Common myeloid progenitor, CD34-positive (primary cell): ENCODE data around the gene TMEM95.
"Not testable (repeated sequence)": the region's sequence is repeated elsewhere in the genome, so short reads cannot be mapped to it uniquely, and the experiment has no call there.

ENCODE experiments used
- CTCF ChIA-PET: fragments of 350-600 bp; sonication (Branson Sonifier 250); formaldehyde crosslinking; loops from one replicate; lab custom pipeline; 2021; ENCODE audit warnings: antibody characterized with exemption; lab: Charles Lee
- POLR2A ChIA-PET: fragments of 350-600 bp; sonication (Branson Sonifier 250); formaldehyde crosslinking; loops from one replicate; lab custom pipeline; 2021; ENCODE audit warnings: antibody characterized with exemption; lab: Charles Lee
- DNase-seq, 3 donors: peaks; one replicate each; pipeline versions ENCODE4 v3.0.0 to v3.0.0-alpha.2; 2013
- H3K27ac ChIP-seq, 2 experiments: 1 replicate in 1 of 2; 2 replicates in 1 of 2; pipeline ENCODE4 v1.7.0; 2013; ENCODE audit warnings: inconsistent platforms in 2 of 2, low read length in 2 of 2, mild to moderate bottlenecking in 2 of 2, low read depth in 1 of 2, moderate library complexity in 1 of 2; ENCODE audit not compliant: severe bottlenecking in 2 of 2, insufficient read depth in 1 of 2, poor library complexity in 1 of 2
- H3K27me3 ChIP-seq, 5 experiments: replicated peaks in 2 of 5; 1 replicate in 3 of 5; 2 replicates in 2 of 5; pipeline versions ENCODE4 v1.6.1 to v1.7.0; 2013; ENCODE audit warnings: low read length in 4 of 5, mild to moderate bottlenecking in 2 of 5, moderate library complexity in 2 of 5, inconsistent platforms in 1 of 5; ENCODE audit not compliant: insufficient read depth in 5 of 5, control insufficient read depth in 4 of 5
- H3K36me3 ChIP-seq, 4 experiments: 1 replicate in 2 of 4; 2 replicates in 2 of 4; pipeline versions ENCODE4 v1.6.1 to v1.7.0; 2013; ENCODE audit warnings: low read length in 3 of 4, control low read depth in 1 of 4, mild to moderate bottlenecking in 1 of 4; ENCODE audit not compliant: control insufficient read depth in 4 of 4, insufficient read depth in 4 of 4
- H3K4me1 ChIP-seq, 4 experiments: 1 replicate in 3 of 4; 2 replicates in 1 of 4; pipeline versions ENCODE4 v1.6.1 to v1.7.1; 2013; ENCODE audit warnings: low read length in 3 of 4, mild to moderate bottlenecking in 3 of 4, control low read depth in 1 of 4, inconsistent platforms in 1 of 4, moderate library complexity in 1 of 4; ENCODE audit not compliant: control insufficient read depth in 4 of 4, insufficient read depth in 4 of 4; ENCODE audit errors: control extremely low read depth in 1 of 4
- H3K4me3 ChIP-seq, 7 experiments: 1 replicate in 4 of 7; 2 replicates in 3 of 7; pipeline versions ENCODE4 v1.5.1 to v1.7.0; 2013; ENCODE audit warnings: mild to moderate bottlenecking in 7 of 7, low read length in 6 of 7, moderate library complexity in 6 of 7, inconsistent platforms in 2 of 7, low read depth in 2 of 7, control low read depth in 1 of 7; ENCODE audit not compliant: insufficient read depth in 4 of 7, control insufficient read depth in 1 of 7; ENCODE audit errors: extremely low read depth in 1 of 7
- H3K9me3 ChIP-seq, 5 experiments: 1 replicate in 4 of 5; 2 replicates in 1 of 5; pipeline versions ENCODE4 v1.6.1 to v1.7.1; 2013; ENCODE audit warnings: low read length in 4 of 5, mild to moderate bottlenecking in 2 of 5, inconsistent platforms in 1 of 5, low read depth in 1 of 5, moderate library complexity in 1 of 5; ENCODE audit not compliant: control insufficient read depth in 4 of 5, insufficient read depth in 2 of 5; ENCODE audit errors: control extremely low read depth in 1 of 5
- WGBS: methylation state at CpG from one replicate; pipeline ENCODE4 v1.1.5; 2013; ENCODE audit not compliant: insufficient coverage; 5-methylcytosine and 5-hydroxymethylcytosine counted together

TMEM95 gene

DNA sequence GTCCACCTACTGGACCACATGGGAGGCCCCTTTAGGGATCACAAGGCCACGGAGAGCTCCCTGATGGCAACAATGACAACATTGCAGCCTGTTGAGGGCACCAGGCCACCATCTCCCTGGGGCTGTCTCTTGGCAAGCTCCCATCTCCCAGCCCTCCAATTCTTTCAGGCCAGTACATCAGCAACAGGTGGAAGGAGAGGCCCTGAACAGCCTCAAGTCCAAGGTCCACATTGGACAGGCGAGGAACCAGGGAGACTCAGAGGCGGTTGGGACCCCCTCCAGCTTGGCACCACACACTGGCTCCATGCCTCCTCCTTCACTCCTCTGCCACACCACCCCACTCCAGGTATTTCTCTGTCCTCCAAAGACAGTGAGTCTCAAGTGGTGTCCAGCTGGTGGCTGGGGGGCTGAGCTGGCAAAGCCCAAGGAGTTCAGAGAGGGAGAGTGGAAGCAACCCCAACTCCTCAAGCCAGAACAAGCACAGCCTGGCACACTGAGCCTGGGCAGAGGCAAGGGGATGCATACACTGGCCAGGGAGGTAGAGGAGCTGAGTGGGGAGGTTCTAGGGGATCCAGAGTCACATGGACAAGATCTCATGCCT lies 19.9 kb upstream of the TMEM95 start:
- no peak for DNase-seq
- Histone ChIP-seq H3K27ac (peak overlapping the region in 1 of 2 experiments; percentile 79), H3K27me3 (no peaks in the 10 kb centered on the region), H3K9me3 (no peaks in the 10 kb centered on the region), H3K36me3 (peaks cover 0 to 17% (median 7%) of the 10 kb centered on the region in 4 experiments), H3K4me1 (peaks cover 12 to 58% (median 53%) of the 10 kb centered on the region in 4 experiments), H3K4me3 (peak overlapping the region in 1 of 7 experiments; percentile 83)
- 95% methylated on average over 2 of the region's 3 CpGs for WGBS
- ChIA-PET POLR2A (no interaction called here), CTCF (interaction anchor here (1.3 to 18.5 kb wide), 4 partner anchors 9 to 14 kb away, joined by 6 to 314 read pairs (median 32); partner anchors contain the start of gene NEURL4)

DNA sequence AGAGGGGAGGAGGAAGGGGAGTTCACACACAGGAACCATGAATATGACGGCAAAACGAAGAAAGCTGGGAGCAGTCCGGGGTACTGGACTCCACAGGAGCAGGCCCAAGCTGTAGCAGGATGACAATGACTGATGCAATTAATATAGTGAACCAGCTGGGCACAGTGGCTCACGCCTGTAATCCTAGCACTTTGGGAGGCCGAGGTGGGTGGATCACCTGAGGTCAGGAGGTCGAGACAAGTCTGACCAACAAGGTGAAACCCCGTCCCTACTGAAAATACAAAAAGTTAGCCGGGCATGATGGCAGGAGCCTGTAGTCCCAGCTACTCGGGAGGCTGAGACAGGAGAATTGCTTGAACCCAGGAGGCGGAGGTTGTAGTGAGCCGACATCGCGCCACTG lies 19.2 kb upstream of the TMEM95 start:
- ChIA-PET CTCF (interaction anchor here (0.6 to 18.5 kb wide), 10 partner anchors 10 to 115 kb away, joined by 3 to 314 read pairs (median 8); partner anchors contain the start of genes ACADVL, DLG4 and NEURL4), POLR2A (interaction anchor here (0.9 to 1.2 kb wide), 3 partner anchors 16 to 115 kb away, joined by 3 to 4 read pairs (median 3); no protein-coding TSS in a partner anchor)
- H3K27ac ChIP-seq, result peak overlapping the region in 1 of 2 experiments; percentile 79
- peaks cover 2 to 21% (median 10%) of the 10 kb centered on the region in 4 experiments for H3K36me3 ChIP-seq
- H3K4me1 ChIP-seq, result peaks cover 12 to 52% (median 46%) of the 10 kb centered on the region in 4 experiments
- H3K9me3 ChIP-seq, H3K27me3 ChIP-seq, DNase-seq: not testable (repeated sequence)
- H3K4me3 ChIP-seq, result peak overlapping the region in 6 of 7 experiments; percentile 67 to 83 (median 78)
- 87% methylated on average over 10 of the region's 13 CpGs for WGBS

DNA sequence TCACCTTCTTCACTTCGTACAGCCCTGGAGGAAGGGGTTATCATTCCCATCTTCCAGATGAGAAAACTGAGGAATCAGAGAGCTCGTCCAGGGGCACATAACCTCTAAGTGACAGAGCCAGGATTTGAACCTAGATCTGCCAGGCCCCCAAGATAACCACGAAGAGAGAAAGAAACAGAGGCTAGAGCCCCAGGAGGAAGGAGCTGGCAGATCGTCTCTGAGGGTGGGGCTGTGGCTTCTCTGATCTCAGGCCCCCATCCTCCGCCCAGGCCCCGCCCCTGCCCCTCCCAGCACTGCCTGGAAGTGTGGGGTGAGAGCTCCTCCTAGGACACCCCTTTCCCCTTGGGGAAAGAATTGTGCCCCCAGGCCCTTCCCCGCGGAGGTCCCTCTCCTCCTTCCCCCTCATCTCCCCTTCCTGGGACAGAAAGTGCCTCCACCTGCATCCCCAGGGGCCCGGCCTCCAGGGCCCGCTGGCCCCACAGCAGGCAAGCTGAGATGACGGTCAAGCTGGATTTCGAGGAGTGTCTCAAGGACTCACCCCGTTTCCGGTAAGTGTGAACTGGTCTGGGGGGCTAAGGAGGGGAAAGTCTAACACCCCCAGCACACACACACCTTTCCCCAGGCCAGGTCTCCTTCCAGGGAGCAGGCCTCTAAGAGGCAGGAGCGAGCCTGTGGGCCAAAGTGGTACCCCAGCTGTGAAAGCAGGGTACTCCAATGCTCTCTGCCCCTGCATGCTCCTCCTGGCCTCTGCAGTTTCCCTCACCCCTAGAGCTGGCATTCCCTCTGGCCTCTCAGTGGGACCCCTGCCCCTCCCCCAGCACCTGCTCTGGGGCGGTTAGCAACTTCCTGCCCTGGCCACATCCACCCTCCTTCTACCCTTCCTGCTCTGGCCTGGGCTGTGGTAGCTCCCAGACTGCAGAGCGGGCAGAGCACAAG lies 18.4 kb upstream of the TMEM95 start, which contains the start of gene ACAP1:
Gene ACAP1, plus strand, starts transcription at position 290 of the 936 bp plus-strand sequence. Its CDS starts 206 bp downstream, at position 496.
- POLR2A ChIA-PET, result interaction anchor here (0.5 to 1.2 kb wide), 7 partner anchors 15 to 837 kb away, joined by 3 to 4 read pairs (median 3); no protein-coding TSS in a partner anchor
- 3% methylated on average over 9 of the region's 17 CpGs for WGBS
- Histone ChIP-seq H3K4me1 (peaks cover 12 to 49% (median 45%) of the 10 kb centered on the region in 4 experiments), H3K4me3 (peak within 1 kb of the TSS; percentile 51 to 83 (median 76)), H3K36me3 (peaks cover 2 to 24% (median 15%) of the 10 kb centered on the region in 4 experiments), H3K27me3 (no peaks in the 10 kb centered on the region), H3K27ac (peak within 1 kb of the TSS; percentile 46 to 79), H3K9me3 (no peaks in the 10 kb centered on the region)
- peak in 2 of 3 donors; percentile 68 to 69 for DNase-seq
- CTCF ChIA-PET, result interaction anchor here (0.6 to 18.5 kb wide), 13 partner anchors 9 to 116 kb away, joined by 3 to 314 read pairs (median 6); partner anchors contain the start of genes ACADVL, DLG4 and NEURL4

DNA sequence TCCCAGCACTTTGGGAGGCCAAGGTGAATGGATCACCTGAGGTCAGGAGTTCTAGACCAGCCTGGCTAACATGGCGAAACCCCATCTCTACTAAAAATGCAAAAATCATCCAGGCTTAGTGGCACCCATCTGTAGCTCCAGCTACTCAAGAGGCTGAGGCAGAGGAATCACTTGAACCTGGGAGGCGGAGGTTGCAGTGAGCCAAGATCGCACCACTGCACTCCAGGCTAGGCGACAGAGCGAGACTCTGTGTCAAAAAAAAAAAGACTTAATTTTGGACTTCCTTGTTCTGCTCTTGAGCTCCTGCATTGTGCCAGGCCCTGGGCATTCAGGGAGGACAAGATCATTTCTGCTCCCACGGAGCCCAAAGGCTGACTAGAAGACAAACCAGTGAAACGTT lies 17.4 kb upstream of the TMEM95 start:
- peaks cover 5 to 34% (median 20%) of the 10 kb centered on the region in 4 experiments for H3K36me3 ChIP-seq
- H3K27me3 ChIP-seq, POLR2A ChIA-PET, DNase-seq, H3K9me3 ChIP-seq: not testable (repeated sequence)
- CTCF ChIA-PET, result interaction anchor here (0.7 to 18.5 kb wide), 9 partner anchors 8 to 123 kb away, joined by 3 to 314 read pairs (median 8); partner anchors contain the start of gene NEURL4
- 27% methylated on average over 6 of the region's 7 CpGs for WGBS
- H3K4me1 ChIP-seq, result peaks cover 9 to 40% (median 34%) of the 10 kb centered on the region in 4 experiments
- H3K4me3 ChIP-seq, result peak overlapping the region in 6 of 7 experiments; percentile 67 to 83 (median 78)
- H3K27ac ChIP-seq, result peak overlapping the region in 1 of 2 experiments; percentile 79

DNA sequence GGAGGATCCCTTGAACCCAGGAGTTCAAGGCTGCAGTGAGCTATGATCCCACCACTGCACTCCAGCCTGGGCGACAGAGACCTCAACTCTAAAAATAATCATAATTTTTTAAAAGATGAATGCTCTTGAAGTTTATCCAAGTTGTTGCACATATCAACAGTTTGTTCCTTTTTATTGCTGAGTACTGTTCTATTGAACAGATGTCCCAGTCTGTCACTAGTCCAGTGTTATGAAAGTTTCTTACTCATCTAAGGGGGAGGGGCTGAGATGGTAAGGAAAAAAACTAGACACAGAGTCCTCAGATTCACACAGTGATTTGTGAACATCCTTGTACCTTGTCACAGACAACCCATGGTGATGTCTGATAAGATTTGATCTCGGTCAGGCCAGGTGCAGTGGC lies 14.8 kb upstream of the TMEM95 start:
- POLR2A ChIA-PET, result no interaction called here

DNA sequence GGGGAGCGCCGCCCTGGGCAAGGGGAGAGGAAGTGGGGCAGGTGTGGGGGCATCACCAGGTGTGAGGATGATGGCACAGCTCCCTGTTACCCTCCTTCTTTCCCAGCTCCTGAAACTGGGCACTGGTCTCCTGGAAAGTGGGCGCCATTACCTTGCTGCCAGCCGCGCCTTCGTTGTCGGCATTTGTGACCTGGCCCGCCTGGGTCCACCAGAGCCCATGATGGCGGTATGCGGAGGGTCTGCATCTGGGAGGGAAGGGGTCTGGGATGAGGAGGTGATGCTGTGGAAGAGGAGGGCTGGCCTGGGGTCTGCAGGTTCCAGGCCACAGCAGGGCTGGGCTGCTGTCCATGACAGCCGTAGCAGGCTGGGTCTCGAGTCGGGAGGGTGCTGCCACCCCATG lies 13.1 kb upstream of the TMEM95 start:
- no peaks in the 10 kb centered on the region for H3K27me3 ChIP-seq
- no peak overlapping the region for H3K27ac ChIP-seq
- no peaks in the 10 kb centered on the region for H3K9me3 ChIP-seq
- H3K36me3 ChIP-seq, result peaks cover 11 to 73% (median 51%) of the 10 kb centered on the region in 4 experiments
- H3K4me3 ChIP-seq, result no peak overlapping the region
- POLR2A ChIA-PET, result no interaction called here
- peaks cover 5 to 16% (median 13%) of the 10 kb centered on the region in 4 experiments for H3K4me1 ChIP-seq
- WGBS, result 100% methylated on average over 5 of the region's 13 CpGs
- CTCF ChIA-PET, result interaction anchor here (18.5 kb wide), 1 partner anchor 16 kb away, joined by 314 read pairs; the partner anchor contains the start of gene NEURL4
- no peak for DNase-seq

More for the DNA sequence above, 14.8 kb upstream of the TMEM95 start:
- no peaks in the 10 kb centered on the region for H3K27me3 ChIP-seq
- no peak for DNase-seq
- CTCF ChIA-PET, result interaction anchor here (1.2 to 18.5 kb wide), 4 partner anchors 9 to 49 kb away, joined by 3 to 314 read pairs (median 24); partner anchors contain the start of gene NEURL4
- H3K4me3 ChIP-seq, result no peak overlapping the region
- H3K9me3 ChIP-seq, result no peaks in the 10 kb centered on the region
- no peak overlapping the region for H3K27ac ChIP-seq
- H3K4me1 ChIP-seq, result peaks cover 9 to 32% (median 29%) of the 10 kb centered on the region in 4 experiments
- H3K36me3 ChIP-seq, result peaks cover 5 to 57% (median 42%) of the 10 kb centered on the region in 4 experiments
- 100% methylated on average over 1 of the region's 2 CpGs for WGBS
